ENCODE data around the gene CDV3. TPM values are rescaled to one million over a fixed set of nuclear protein-coding genes. Genes with fewer than 3 reads are reported as not detected.

Gene CDV3
- total RNA-seq, 1 donor from 2014 or later: 154 TPM

- DNase-seq (ENCODE audit: low read depth in 2 of 2): no peak
Measured at GRCh38 chr3:133606342-133606741, 32.9 kb downstream of the CDV3 start.

DNA sequence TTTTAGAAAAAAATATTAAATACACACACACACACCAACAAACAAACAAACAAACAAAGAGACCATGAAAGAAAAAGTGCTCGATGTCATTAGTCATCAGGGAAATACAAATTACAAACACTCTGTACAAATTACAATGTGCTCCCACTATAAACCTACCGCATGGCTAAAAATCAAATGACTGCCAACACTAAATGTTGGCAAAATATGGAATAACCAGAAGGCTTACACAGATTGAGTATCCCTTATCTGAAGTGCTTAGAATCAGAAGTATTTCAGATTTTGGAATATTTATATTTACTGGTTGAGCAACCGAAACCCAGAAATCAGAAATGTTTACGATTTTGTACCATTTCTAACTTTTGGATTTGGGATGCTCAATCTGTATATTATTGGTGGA lies 33.4 kb downstream of the CDV3 start:
- DNase-seq (ENCODE audit: low read depth in 2 of 2): no peak

- no peak for DNase-seq (ENCODE audit: low read depth in 2 of 2)
Measured at GRCh38 chr3:133607816-133608215, 34.3 kb downstream of the CDV3 start.

GRCh38 chr3:133608388-133608787 lies 34.9 kb downstream of the CDV3 start:
- no peak for DNase-seq (ENCODE audit: low read depth in 2 of 2)

GRCh38 chr3:133610031-133610430 lies 36.5 kb downstream of the CDV3 start:
- DNase-seq (ENCODE audit: low read depth in 2 of 2): no peak

GRCh38 chr3:133611534-133611933 lies 38.0 kb downstream of the CDV3 start:
- DNase-seq (ENCODE audit: low read depth in 2 of 2): no peak

GRCh38 chr3:133620066-133620784 lies 46.7 kb downstream of the CDV3 start:
- no peak for DNase-seq (ENCODE audit: low read depth in 2 of 2)

DNA sequence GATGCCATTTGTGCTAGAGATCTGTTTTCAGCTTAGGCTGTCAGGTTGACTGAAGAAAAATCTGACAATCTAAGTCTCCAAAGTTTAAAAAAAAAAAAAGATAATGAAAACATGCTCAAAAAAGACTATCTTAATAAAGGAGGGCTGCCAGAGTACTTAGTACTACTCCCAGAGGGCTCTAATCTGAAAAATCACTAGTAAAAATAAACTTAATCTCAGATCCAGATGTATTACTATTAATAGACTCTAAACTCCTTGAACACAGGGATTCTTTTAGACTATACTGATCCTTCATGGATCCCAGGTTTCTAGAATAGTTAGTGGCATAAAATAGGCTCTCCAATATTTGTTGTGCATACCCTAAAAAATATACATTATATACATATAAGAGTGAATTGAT lies 54.3 kb downstream of the CDV3 start:
- no peak for DNase-seq (ENCODE audit: low read depth in 2 of 2)

- DNase-seq (ENCODE audit: low read depth in 2 of 2): no peak
Measured at GRCh38 chr3:133629146-133629545, 55.7 kb downstream of the CDV3 start.

- no peak for DNase-seq (ENCODE audit: low read depth in 2 of 2)
Measured at GRCh38 chr3:133633439-133633838, 60.0 kb downstream of the CDV3 start.

Other genes starting within 250 kb of the CDV3 start
- not detected in 2 replicates for gene BFSP2, start 173.6 kb upstream of the CDV3 start, total RNA-seq
- 24.6 and 24.9 TPM in 2 replicates for gene TOPBP1, start 88.3 kb downstream of the CDV3 start, total RNA-seq
- gene TF, start 172.7 kb downstream of the CDV3 start, total RNA-seq: 0.13 TPM in 2 replicates
- 49.8 and 60.3 TPM in 2 replicates for gene SRPRB, start 232.1 kb downstream of the CDV3 start, total RNA-seq

Data from dermis microvascular lymphatic vessel endothelial cell (primary cell).